K562 (cell line): ENCODE data around the gene NUP62. TPM values are rescaled to one million over a fixed set of nuclear protein-coding genes. Genes with fewer than 3 reads are reported as not detected.

ENCODE experiments used
- CREB3 ChIP-seq: fragments of 450-650 bp; conservative IDR thresholded peaks from 2 replicates; pipeline ENCODE4 v1.6.1; 2016; ENCODE audit warnings: missing genetic modification characterization, low read depth, mild to moderate bottlenecking, missing compliant biosample characterization, moderate library complexity
- DPF2 ChIP-seq: fragments of 450-650 bp; IDR thresholded peaks from 2 replicates; pipeline ENCODE4 v1.6.1; 2016
- EHMT2 ChIP-seq: fragments of 450-650 bp; IDR thresholded peaks from 2 replicates; pipeline ENCODE4 v1.6.1; 2018; ENCODE audit warnings: antibody characterized with exemption
- ETV1 ChIP-seq: fragments of 450-650 bp; conservative IDR thresholded peaks from 2 replicates; pipeline ENCODE4 v1.6.1; 2016; ENCODE audit warnings: missing genetic modification characterization, control low read depth, low read depth, missing compliant biosample characterization
- IFI16 ChIP-seq: fragments of 250-450 bp; sonication (Bioruptor Pico); IDR thresholded peaks from 2 replicates; pipeline ENCODE4 v2.1.2; 2022; ENCODE audit warnings: mild to moderate bottlenecking, inconsistent platforms
- JUN ChIP-seq, 2 experiments: sonication (generic) in 1 of 2; formaldehyde crosslinking in 1 of 2; IDR thresholded peaks; 2 replicates each; pipeline versions ENCODE4 v1.6.1 to v1.8.0; 2012 to 2022; ENCODE audit warnings: borderline replicate concordance in 2 of 2, mild to moderate bottlenecking in 2 of 2, improper control_type of control experiment in 1 of 2, low read depth in 1 of 2, low read length in 1 of 2, missing genetic modification reagents in 1 of 2
- MCM2 ChIP-seq: fragments of 450-650 bp; IDR thresholded peaks from 2 replicates; pipeline ENCODE4 v1.6.1; 2017; ENCODE audit warnings: low read depth, mild to moderate bottlenecking
- POLR3G ChIP-seq: IDR thresholded peaks from 2 replicates; pipeline ENCODE4 v1.6.1; 2011; ENCODE audit not compliant: insufficient read length, insufficient replicate concordance; ENCODE audit errors: extremely low read depth
- TAL1 ChIP-seq: fragments of 450-650 bp; IDR thresholded peaks from 2 replicates; pipeline ENCODE4 v1.6.1; 2016; ENCODE audit warnings: mild to moderate bottlenecking
- ZBTB43 ChIP-seq: sonication (generic); formaldehyde crosslinking; IDR thresholded peaks from 2 replicates; pipeline ENCODE4 v1.8.0; 2023; ENCODE audit warnings: mild to moderate bottlenecking, missing genetic modification reagents
- ZFPM2 ChIP-seq: fragments of 250-450 bp; sonication (Bioruptor Pico); IDR thresholded peaks from 2 replicates; pipeline ENCODE4 v1.5.1; 2022; ENCODE audit warnings: mild to moderate bottlenecking
- ZSCAN32 ChIP-seq: fragments of 450-650 bp; formaldehyde crosslinking; IDR thresholded peaks from 2 replicates; pipeline ENCODE4 v1.4.0; 2020; ENCODE audit warnings: mild to moderate bottlenecking, moderate library complexity
- polyA plus RNA-seq, 8 experiments: library from polyadenylated mRNA; depleted of rRNA in 4 of 8; stranded (reverse) in 5 of 8; unstranded in 3 of 8; fragments of >200 nt; fragmentation: Nextera tagmentation in 2 of 8; fragmentation: Illumina TruSeq in 1 of 8; extraction: Ambion mirVana in 2 of 8; extraction: Trizol in 1 of 8; gene quantifications; 2 replicates each; pipeline versions ENCODE4 v1.2.1 to v1.2.3, GENCODE V29; 2011 to 2014; ENCODE audit warnings: inconsistent platforms in 1 of 8, missing spikeins in 1 of 8
- total RNA-seq, 7 experiments: library from RNA; depleted of rRNA in 6 of 7; stranded (reverse); fragments of >200 nt in 6 of 7; fragmentation: Illumina TruSeq in 2 of 7; extraction: Trizol in 2 of 7; gene quantifications; 2 replicates each; pipeline versions ENCODE4 v1.2.1 to v1.2.3, GENCODE V29; 2011 to 2021; ENCODE audit warnings: low replicate concordance in 1 of 7
- TF ChIP-seq, protein P1 (sequence below): fragments of 250-450 bp; sonication (Bioruptor Pico); IDR thresholded peaks from 2 replicates; pipeline ENCODE4 v1.5.0; 2022; ENCODE audit warnings: mild to moderate bottlenecking
- TF ChIP-seq, protein P2 (sequence below): fragments of 250-450 bp; sonication (Bioruptor Pico); IDR thresholded peaks from 2 replicates; pipeline ENCODE4 v1.8.0; 2022; ENCODE audit warnings: inconsistent platforms
- TF ChIP-seq, protein P3 (sequence below): fragments of 450-650 bp; formaldehyde crosslinking; IDR thresholded peaks from 2 replicates; pipeline ENCODE4 v1.4.0; 2020; ENCODE audit warnings: mild to moderate bottlenecking, moderate library complexity

NUP62 gene
- total and polyA plus RNA-seq, 9 of the 15 experiments (the other 6 are each of a cell fraction or from before 2014, with no cell fraction given) = 16.9 to 109 (median 66.0) TPM

GRCh38 chr19:49924004-49924880 is 5.1 kb downstream of the NUP62 start (continued):
- TF ChIP-seq, protein P1, sequence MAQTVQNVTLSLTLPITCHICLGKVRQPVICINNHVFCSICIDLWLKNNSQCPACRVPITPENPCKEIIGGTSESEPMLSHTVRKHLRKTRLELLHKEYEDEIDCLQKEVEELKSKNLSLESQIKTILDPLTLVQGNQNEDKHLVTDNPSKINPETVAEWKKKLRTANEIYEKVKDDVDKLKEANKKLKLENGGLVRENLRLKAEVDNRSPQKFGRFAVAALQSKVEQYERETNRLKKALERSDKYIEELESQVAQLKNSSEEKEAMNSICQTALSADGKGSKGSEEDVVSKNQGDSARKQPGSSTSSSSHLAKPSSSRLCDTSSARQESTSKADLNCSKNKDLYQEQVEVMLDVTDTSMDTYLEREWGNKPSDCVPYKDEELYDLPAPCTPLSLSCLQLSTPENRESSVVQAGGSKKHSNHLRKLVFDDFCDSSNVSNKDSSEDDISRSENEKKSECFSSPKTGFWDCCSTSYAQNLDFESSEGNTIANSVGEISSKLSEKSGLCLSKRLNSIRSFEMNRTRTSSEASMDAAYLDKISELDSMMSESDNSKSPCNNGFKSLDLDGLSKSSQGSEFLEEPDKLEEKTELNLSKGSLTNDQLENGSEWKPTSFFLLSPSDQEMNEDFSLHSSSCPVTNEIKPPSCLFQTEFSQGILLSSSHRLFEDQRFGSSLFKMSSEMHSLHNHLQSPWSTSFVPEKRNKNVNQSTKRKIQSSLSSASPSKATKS (CRISPR knock-in tag) = peak; percentile 8; the same call in 1 of the 2 replicates
- TF ChIP-seq CREB3 (tag) (no peak), DPF2 (0 out of 2 replicates have a peak, but pooled peaks have one; percentile 18), ZSCAN32 (CRISPR knock-in tag) (peak; percentile 100), POLR3G (no peak), TAL1 (no peak), ZBTB43 (CRISPR knock-in tag) (no peak), MCM2 (no peak), IFI16 (CRISPR knock-in tag) (peak; percentile 12; the same call in 1 of the 2 replicates), JUN (IDR thresholded peaks at IDR 0.05; ENCODE audit: borderline replicate concordance, low read depth, low read length) (peak; percentile 47; the same call in 1 of the 2 replicates), JUN (CRISPR knock-in tag; IDR thresholded peaks at IDR 0.05; ENCODE audit: borderline replicate concordance) (no peak), ZFPM2 (CRISPR knock-in tag) (no peak), EHMT2 (no peak), ETV1 (tag) (no peak; the same call in 1 of the 2 replicates)
- TF ChIP-seq, protein P2, sequence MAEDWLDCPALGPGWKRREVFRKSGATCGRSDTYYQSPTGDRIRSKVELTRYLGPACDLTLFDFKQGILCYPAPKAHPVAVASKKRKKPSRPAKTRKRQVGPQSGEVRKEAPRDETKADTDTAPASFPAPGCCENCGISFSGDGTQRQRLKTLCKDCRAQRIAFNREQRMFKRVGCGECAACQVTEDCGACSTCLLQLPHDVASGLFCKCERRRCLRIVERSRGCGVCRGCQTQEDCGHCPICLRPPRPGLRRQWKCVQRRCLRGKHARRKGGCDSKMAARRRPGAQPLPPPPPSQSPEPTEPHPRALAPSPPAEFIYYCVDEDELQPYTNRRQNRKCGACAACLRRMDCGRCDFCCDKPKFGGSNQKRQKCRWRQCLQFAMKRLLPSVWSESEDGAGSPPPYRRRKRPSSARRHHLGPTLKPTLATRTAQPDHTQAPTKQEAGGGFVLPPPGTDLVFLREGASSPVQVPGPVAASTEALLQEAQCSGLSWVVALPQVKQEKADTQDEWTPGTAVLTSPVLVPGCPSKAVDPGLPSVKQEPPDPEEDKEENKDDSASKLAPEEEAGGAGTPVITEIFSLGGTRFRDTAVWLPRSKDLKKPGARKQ (CRISPR knock-in tag) = no peak
- TF ChIP-seq, protein P3, sequence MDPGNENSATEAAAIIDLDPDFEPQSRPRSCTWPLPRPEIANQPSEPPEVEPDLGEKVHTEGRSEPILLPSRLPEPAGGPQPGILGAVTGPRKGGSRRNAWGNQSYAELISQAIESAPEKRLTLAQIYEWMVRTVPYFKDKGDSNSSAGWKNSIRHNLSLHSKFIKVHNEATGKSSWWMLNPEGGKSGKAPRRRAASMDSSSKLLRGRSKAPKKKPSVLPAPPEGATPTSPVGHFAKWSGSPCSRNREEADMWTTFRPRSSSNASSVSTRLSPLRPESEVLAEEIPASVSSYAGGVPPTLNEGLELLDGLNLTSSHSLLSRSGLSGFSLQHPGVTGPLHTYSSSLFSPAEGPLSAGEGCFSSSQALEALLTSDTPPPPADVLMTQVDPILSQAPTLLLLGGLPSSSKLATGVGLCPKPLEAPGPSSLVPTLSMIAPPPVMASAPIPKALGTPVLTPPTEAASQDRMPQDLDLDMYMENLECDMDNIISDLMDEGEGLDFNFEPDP (CRISPR knock-in tag) = 0 out of 2 replicates have a peak, but pooled peaks have one; percentile 26
